ENCODE data around the gene TRAK1. TPM values are rescaled to one million over a fixed set of nuclear protein-coding genes. Genes with fewer than 3 reads are reported as not detected.

The TRAK1 gene
- total RNA-seq, 1 donor from 2014 or later: 49.6 TPM

GRCh38 chr3:42274266-42274665, 183.1 kb downstream of the TRAK1 start:
- H3K4me1 ChIP-seq: no peaks in the 10 kb centered on the region
- DNase-seq: no peak
- H3K27me3 ChIP-seq: no peaks in the 10 kb centered on the region
- no peaks in the 10 kb centered on the region for H3K9me3 ChIP-seq
- no peak overlapping the region for H3K27ac ChIP-seq
- no peak for ATAC-seq
- no peak overlapping the region for H3K4me3 ChIP-seq
- H3K36me3 ChIP-seq: no peaks in the 10 kb centered on the region
- intact Hi-C loops (cut with DNase I): no loop called here
- TF ChIP-seq, protein P1, sequence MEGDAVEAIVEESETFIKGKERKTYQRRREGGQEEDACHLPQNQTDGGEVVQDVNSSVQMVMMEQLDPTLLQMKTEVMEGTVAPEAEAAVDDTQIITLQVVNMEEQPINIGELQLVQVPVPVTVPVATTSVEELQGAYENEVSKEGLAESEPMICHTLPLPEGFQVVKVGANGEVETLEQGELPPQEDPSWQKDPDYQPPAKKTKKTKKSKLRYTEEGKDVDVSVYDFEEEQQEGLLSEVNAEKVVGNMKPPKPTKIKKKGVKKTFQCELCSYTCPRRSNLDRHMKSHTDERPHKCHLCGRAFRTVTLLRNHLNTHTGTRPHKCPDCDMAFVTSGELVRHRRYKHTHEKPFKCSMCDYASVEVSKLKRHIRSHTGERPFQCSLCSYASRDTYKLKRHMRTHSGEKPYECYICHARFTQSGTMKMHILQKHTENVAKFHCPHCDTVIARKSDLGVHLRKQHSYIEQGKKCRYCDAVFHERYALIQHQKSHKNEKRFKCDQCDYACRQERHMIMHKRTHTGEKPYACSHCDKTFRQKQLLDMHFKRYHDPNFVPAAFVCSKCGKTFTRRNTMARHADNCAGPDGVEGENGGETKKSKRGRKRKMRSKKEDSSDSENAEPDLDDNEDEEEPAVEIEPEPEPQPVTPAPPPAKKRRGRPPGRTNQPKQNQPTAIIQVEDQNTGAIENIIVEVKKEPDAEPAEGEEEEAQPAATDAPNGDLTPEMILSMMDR (IDR thresholded peaks at IDR 0.05): no peak

GRCh38 chr3:42275217-42275616, 184.1 kb downstream of the TRAK1 start:
- ATAC-seq (peak; percentile 70), DNase-seq (no peak)
- intact Hi-C loops (cut with DNase I): no loop called here

More at GRCh38 chr3:42275217-42275616, 184.1 kb downstream of the TRAK1 start:
- TF ChIP-seq, protein P1 (IDR thresholded peaks at IDR 0.05): no peak
- no peaks in the 10 kb centered on the region for H3K4me1 ChIP-seq
- H3K27me3 ChIP-seq: no peaks in the 10 kb centered on the region
- H3K4me3 ChIP-seq: no peak overlapping the region
- H3K27ac ChIP-seq: no peak overlapping the region
- no peaks in the 10 kb centered on the region for H3K36me3 ChIP-seq
- no peaks in the 10 kb centered on the region for H3K9me3 ChIP-seq

Other genes starting within 250 kb of the TRAK1 start
- 11.2 TPM for gene ULK4, start 129.3 kb upstream of the TRAK1 start, total RNA-seq
- gene CCK, start 174.8 kb downstream of the TRAK1 start, total RNA-seq: 0.67 TPM

Measured in upper lobe of right lung (tissue), 1 donor.